ENCODE data around the gene PPFIBP2. TPM values are rescaled to one million over a fixed set of nuclear protein-coding genes. Genes with fewer than 3 reads are reported as not detected.

Gene PPFIBP2
- total and polyA plus RNA-seq, 10 of the 15 experiments (the other 5 are each of a cell fraction or from before 2014, with no cell fraction given) = 17.3 to 56.3 (median 39.2) TPM

DNA sequence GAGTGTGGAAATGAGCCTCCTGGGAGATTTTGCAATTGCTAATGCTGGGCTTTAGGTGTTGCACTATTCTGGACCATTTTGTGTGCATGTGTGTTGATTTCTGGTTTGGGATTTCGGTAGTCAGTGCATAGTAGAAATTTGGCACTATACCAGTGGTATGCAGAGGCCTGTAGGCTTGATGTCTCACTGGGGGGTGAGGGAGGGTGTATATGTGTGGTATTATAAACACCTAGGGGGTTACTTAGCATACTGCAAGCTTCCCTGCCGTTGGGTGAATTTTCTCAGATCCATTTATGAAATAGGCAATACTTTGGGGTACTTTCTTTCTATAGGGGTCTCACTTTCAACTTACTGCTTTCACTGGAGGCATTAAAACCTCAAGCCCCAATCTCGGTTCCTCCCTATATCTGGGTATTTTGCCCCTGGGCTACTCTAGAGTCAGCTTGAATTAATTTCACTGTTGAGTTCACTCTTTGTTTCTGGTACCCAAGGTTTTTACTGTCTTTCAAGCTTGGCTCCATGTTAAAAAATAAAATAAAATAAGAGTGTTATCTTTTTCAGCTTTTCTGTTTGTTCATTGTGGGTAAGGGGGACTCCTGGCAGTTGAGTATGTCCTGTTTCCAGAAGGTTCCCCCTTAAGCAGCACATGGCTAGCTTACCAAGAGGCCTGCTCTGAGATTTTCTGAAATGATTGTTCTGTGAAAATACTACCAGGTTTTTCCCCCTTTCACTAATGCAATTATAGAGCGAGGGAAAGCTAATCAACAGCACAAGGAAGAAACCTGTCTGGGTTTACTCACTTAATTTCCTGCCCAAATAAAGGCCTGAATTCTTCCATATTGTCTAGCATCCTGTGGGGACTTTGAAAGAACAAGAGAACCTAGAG is 45.8 kb downstream of the PPFIBP2 start (continued):
- TF ChIP-seq, protein P1, sequence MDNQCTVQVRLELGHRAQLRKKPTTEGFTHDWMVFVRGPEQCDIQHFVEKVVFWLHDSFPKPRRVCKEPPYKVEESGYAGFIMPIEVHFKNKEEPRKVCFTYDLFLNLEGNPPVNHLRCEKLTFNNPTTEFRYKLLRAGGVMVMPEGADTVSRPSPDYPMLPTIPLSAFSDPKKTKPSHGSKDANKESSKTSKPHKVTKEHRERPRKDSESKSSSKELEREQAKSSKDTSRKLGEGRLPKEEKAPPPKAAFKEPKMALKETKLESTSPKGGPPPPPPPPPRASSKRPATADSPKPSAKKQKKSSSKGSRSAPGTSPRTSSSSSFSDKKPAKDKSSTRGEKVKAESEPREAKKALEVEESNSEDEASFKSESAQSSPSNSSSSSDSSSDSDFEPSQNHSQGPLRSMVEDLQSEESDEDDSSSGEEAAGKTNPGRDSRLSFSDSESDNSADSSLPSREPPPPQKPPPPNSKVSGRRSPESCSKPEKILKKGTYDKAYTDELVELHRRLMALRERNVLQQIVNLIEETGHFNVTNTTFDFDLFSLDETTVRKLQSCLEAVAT (IDR thresholded peaks at IDR 0.05) = no peak
- TF ChIP-seq SIN3A (IDR thresholded peaks at IDR 0.05; ENCODE audit: low read depth, low read length) (no peak), TCF3 (IDR thresholded peaks at IDR 0.05; ENCODE audit: borderline replicate concordance, insufficient read depth, low read depth, low read length) (no peak), NR2C1 (IDR thresholded peaks at IDR 0.05) (no peak), NFIC (IDR thresholded peaks at IDR 0.05; ENCODE audit: low read depth, low read length) (0 out of 2 replicates have a peak, but pooled peaks have one; percentile 17), RUNX3 (IDR thresholded peaks at IDR 0.05; ENCODE audit: low read length) (peak; percentile 64)
- TF ChIP-seq, protein P2, sequence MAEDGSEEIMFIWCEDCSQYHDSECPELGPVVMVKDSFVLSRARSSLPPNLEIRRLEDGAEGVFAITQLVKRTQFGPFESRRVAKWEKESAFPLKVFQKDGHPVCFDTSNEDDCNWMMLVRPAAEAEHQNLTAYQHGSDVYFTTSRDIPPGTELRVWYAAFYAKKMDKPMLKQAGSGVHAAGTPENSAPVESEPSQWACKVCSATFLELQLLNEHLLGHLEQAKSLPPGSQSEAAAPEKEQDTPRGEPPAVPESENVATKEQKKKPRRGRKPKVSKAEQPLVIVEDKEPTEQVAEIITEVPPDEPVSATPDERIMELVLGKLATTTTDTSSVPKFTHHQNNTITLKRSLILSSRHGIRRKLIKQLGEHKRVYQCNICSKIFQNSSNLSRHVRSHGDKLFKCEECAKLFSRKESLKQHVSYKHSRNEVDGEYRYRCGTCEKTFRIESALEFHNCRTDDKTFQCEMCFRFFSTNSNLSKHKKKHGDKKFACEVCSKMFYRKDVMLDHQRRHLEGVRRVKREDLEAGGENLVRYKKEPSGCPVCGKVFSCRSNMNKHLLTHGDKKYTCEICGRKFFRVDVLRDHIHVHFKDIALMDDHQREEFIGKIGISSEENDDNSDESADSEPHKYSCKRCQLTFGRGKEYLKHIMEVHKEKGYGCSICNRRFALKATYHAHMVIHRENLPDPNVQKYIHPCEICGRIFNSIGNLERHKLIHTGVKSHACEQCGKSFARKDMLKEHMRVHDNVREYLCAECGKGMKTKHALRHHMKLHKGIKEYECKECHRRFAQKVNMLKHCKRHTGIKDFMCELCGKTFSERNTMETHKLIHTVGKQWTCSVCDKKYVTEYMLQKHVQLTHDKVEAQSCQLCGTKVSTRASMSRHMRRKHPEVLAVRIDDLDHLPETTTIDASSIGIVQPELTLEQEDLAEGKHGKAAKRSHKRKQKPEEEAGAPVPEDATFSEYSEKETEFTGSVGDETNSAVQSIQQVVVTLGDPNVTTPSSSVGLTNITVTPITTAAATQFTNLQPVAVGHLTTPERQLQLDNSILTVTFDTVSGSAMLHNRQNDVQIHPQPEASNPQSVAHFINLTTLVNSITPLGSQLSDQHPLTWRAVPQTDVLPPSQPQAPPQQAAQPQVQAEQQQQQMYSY (CRISPR knock-in tag; IDR thresholded peaks at IDR 0.05) = no peak

Measured in GM12878 (cell line).